ENCODE data around the gene NPHP3.

Gene NPHP3

DNA sequence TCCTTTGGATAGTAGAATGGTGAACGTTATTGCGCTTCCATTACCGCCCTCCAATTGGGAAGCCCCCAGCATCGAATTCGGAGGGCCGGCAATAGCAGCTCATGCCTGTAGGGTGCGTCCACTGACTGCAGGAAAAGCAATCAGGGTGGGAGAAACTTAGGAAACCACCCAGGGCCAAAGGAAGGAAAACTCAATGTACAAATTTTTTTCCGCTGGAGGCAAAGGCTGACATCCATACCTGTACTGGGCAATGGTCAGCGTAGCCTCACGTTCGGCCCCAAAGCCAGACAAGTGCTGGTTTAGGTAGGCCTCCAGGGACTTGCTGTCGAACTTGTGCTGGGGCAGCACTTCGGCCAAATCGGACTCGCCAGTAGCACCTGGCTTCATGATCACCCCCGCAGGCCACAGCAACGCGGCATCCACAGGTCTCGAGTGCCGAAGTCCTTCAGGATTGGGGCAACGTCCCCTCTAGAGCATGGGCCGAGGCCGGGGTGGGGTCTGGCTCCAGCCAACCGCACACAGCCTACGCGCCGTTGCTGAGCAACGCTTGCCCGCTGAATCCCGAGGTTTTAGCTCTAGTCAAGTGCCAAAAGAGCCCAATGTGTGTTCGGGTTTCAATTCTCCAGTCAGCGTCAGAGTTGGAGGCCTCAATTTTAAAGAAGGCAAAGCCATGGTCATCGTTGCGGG is 62.7 kb downstream of the NPHP3 start, which contains the start of gene ACAD11:
Gene ACAD11, minus strand, starts transcription at position 445 of the 687 bp plus-strand sequence. Its CDS starts 58 bp downstream, at position 387.
- H3K4me1 ChIP-seq (ENCODE audit: control insufficient read depth in 2 of 2, insufficient read depth in 1 of 2, low read depth in 1 of 2, low read length in 2 of 2), result peaks cover 0 to 8% of the 10 kb centered on the region in 2 donors
- peak within 1 kb of the TSS; percentile 92 for H3K9ac ChIP-seq (ENCODE audit: low read depth, low read length, poor library complexity)
- no peaks in the 10 kb centered on the region for H3K79me1 ChIP-seq (ENCODE audit: low read depth, low read length)
- H3K4me3 ChIP-seq (ENCODE audit: low read length in 2 of 2), result peak within 1 kb of the TSS; percentile 58 to 97
- no CpG with 5 or more reads among the region's 34 CpGs for WGBS, 2 donors (ENCODE audit: extremely low coverage in 2 of 2, insufficient read length in 2 of 2, insufficient replicate concordance in 1 of 2)
- H3K4me2 ChIP-seq (ENCODE audit: insufficient read depth, low read length, poor library complexity, severe bottlenecking), result peak within 1 kb of the TSS; percentile 90
- peaks cover 0 to 11% of the 10 kb centered on the region in 2 donors for H3K36me3 ChIP-seq (replicated peaks in 1 of 2; ENCODE audit: control insufficient read depth in 2 of 2, insufficient read depth in 2 of 2, low read length in 2 of 2)
- DNase-seq (ENCODE audit: low spot score), result peak; percentile 56
- no peaks in the 10 kb centered on the region for H3K9me3 ChIP-seq (replicated peaks in 1 of 2; ENCODE audit: control insufficient read depth in 2 of 2, insufficient read depth in 1 of 2, low read depth in 1 of 2, low read length in 2 of 2)
- peak within 1 kb of the TSS; percentile 62 for H2BK5ac ChIP-seq (ENCODE audit: low read length)
- no peak within 1 kb of the TSS for H2BK120ac ChIP-seq (ENCODE audit: low read depth, low read length)
- peak within 1 kb of the TSS; percentile 93 for H3K18ac ChIP-seq (ENCODE audit: low read length)
- peak within 1 kb of the TSS; percentile 75 for H3K27ac ChIP-seq (replicated peaks; ENCODE audit: low read length)
- peak within 1 kb of the TSS; percentile 49 for H2AK5ac ChIP-seq (ENCODE audit: low read depth, low read length)
- H2AFZ ChIP-seq (ENCODE audit: low read length), result peak within 1 kb of the TSS; percentile 97
- no peak within 1 kb of the TSS for H2BK12ac ChIP-seq (ENCODE audit: low read length)
- H3K14ac ChIP-seq (ENCODE audit: low read length), result peak within 1 kb of the TSS; percentile 65
- H4K8ac ChIP-seq (ENCODE audit: low read depth, low read length), result no peak within 1 kb of the TSS
- no peak within 1 kb of the TSS for H4K91ac ChIP-seq (ENCODE audit: low read depth, low read length, poor library complexity)
- H2BK15ac ChIP-seq (ENCODE audit: low read length), result peak within 1 kb of the TSS; percentile 5
- H3K27me3 ChIP-seq (ENCODE audit: control insufficient read depth in 3 of 3, insufficient read depth in 3 of 3, low read depth in 1 of 3, low read length in 3 of 3), result no peaks in the 10 kb centered on the region
- peak within 1 kb of the TSS; percentile 22 for H3K23ac ChIP-seq (ENCODE audit: low read depth, low read length, poor library complexity)
- H3K4ac ChIP-seq (ENCODE audit: low read length), result no peak within 1 kb of the TSS

- no peak overlapping the region for H2BK12ac ChIP-seq (ENCODE audit: low read length)
- WGBS, 2 donors (ENCODE audit: extremely low coverage in 2 of 2, insufficient read length in 2 of 2, insufficient replicate concordance in 1 of 2), result no CpG with 5 or more reads among the region's 7 CpGs
- no peaks in the 10 kb centered on the region for H3K9me3 ChIP-seq (replicated peaks in 1 of 2; ENCODE audit: control insufficient read depth in 2 of 2, insufficient read depth in 1 of 2, low read depth in 1 of 2, low read length in 2 of 2)
- H3K4me1 ChIP-seq (ENCODE audit: control insufficient read depth in 2 of 2, insufficient read depth in 1 of 2, low read depth in 1 of 2, low read length in 2 of 2), result peaks cover 0 to 8% of the 10 kb centered on the region in 2 donors
- no peak for DNase-seq (ENCODE audit: low spot score)
- peaks cover 0 to 9% of the 10 kb centered on the region in 2 donors for H3K36me3 ChIP-seq (replicated peaks in 1 of 2; ENCODE audit: control insufficient read depth in 2 of 2, insufficient read depth in 2 of 2, low read length in 2 of 2)
- H3K4ac ChIP-seq (ENCODE audit: low read length), result no peak overlapping the region
- H3K23ac ChIP-seq (ENCODE audit: low read depth, low read length, poor library complexity), result no peak overlapping the region
- H3K4me3 ChIP-seq (ENCODE audit: low read length in 2 of 2), result peak overlapping the region; percentile 58 to 97
- H3K27ac ChIP-seq (replicated peaks; ENCODE audit: low read length), result no peak overlapping the region
- no peaks in the 10 kb centered on the region for H3K27me3 ChIP-seq (ENCODE audit: control insufficient read depth in 3 of 3, insufficient read depth in 3 of 3, low read depth in 1 of 3, low read length in 3 of 3)
- H4K8ac ChIP-seq (ENCODE audit: low read depth, low read length), result no peak overlapping the region
- H2AFZ ChIP-seq (ENCODE audit: low read length), result peak overlapping the region; percentile 97
- no peak overlapping the region for H2BK5ac ChIP-seq (ENCODE audit: low read length)
- H3K14ac ChIP-seq (ENCODE audit: low read length), result no peak overlapping the region
- peak overlapping the region; percentile 90 for H3K4me2 ChIP-seq (ENCODE audit: insufficient read depth, low read length, poor library complexity, severe bottlenecking)
- H3K79me1 ChIP-seq (ENCODE audit: low read depth, low read length), result no peaks in the 10 kb centered on the region
- no peak overlapping the region for H3K18ac ChIP-seq (ENCODE audit: low read length)
- H2BK120ac ChIP-seq (ENCODE audit: low read depth, low read length), result no peak overlapping the region
- no peak overlapping the region for H4K91ac ChIP-seq (ENCODE audit: low read depth, low read length, poor library complexity)
- H3K9ac ChIP-seq (ENCODE audit: low read depth, low read length, poor library complexity), result no peak overlapping the region
- H2BK15ac ChIP-seq (ENCODE audit: low read length), result no peak overlapping the region
- H2AK5ac ChIP-seq (ENCODE audit: low read depth, low read length), result no peak overlapping the region
These were observed 63.2 kb downstream of the NPHP3 start for GRCh38 chr3:132659000-132659364.

DNA sequence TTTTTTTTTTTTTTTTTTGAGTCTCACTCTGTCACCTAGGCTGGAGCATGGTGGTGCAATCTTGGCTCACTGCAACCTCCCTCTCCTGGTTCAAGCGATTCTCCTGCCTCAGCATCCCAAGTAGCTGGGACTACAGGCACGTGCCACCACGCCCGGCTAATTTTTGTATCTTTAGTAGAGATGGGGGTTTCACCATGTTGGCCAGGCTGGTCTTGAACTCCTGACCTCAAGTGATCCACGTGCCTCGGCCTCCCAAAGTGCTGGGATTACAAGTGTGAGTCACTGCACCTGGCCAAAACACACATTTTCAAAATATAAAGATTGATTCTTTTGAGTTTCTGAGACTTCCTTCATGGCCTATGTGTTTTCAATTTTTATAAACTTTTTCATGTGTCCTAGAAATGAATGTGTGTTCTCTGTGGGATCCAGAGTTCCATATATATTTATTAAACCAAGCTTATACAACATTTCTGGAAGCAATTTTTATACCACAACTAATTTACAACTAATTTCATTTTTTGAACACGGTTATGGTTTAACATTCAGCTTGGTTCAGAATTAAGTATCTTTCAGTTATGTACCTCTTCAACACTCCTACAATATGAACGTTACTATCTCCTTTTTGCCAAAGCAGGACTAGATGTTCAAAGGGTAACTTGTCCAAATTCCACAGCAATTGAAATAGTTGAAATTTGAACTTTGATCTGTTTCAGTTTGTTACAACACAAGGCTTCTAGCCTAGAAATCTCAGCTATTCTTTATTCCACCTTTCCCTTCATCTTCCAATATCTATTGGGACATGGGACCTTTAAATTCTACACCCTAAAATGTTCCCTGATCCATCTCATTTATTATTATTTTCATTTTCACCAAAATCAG is 64.1 kb downstream of the NPHP3 start:
- Histone ChIP-seq H3K4me3 (ENCODE audit: low read length in 2 of 2) (no peak overlapping the region), H3K36me3 (replicated peaks in 1 of 2; ENCODE audit: control insufficient read depth in 2 of 2, insufficient read depth in 2 of 2, low read length in 2 of 2) (peaks cover 0 to 1% of the 10 kb centered on the region in 2 donors)
- no CpG with 5 or more reads among the region's 8 CpGs for WGBS, 2 donors (ENCODE audit: extremely low coverage in 2 of 2, insufficient read length in 2 of 2, insufficient replicate concordance in 1 of 2)

DNA sequence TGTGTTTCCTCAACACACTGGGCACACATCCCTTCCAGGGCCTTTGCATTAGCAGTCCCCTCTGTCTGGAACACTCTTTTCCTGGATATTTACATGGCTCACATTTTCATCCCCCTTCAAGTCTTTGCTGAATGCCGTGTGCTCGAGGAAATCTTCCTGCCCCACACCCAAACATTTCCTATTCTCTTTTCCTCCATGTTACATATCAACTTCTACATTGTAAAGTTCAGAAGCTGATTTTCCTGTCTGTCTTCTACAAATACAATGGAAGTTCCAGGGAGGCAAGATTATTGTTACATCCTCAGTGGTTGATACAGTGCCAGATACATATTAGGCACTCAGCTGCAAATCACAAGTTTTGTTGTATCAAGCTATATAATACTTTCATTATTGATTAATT is 66.7 kb downstream of the NPHP3 start:
- Histone ChIP-seq H3K27me3 (ENCODE audit: control insufficient read depth in 3 of 3, insufficient read depth in 3 of 3, low read depth in 1 of 3, low read length in 3 of 3) (no peaks in the 10 kb centered on the region), H3K79me1 (ENCODE audit: low read depth, low read length) (no peaks in the 10 kb centered on the region), H3K14ac (ENCODE audit: low read length) (no peak overlapping the region), H2AK5ac (ENCODE audit: low read depth, low read length) (no peak overlapping the region), H3K4me3 (ENCODE audit: low read length in 2 of 2) (no peak overlapping the region), H3K4ac (ENCODE audit: low read length) (no peak overlapping the region), H2BK120ac (ENCODE audit: low read depth, low read length) (no peak overlapping the region), H3K36me3 (replicated peaks in 1 of 2; ENCODE audit: control insufficient read depth in 2 of 2, insufficient read depth in 2 of 2, low read length in 2 of 2) (no peaks in the 10 kb centered on the region), H2BK15ac (ENCODE audit: low read length) (no peak overlapping the region), H2BK5ac (ENCODE audit: low read length) (no peak overlapping the region), H3K18ac (ENCODE audit: low read length) (no peak overlapping the region), H3K23ac (ENCODE audit: low read depth, low read length, poor library complexity) (no peak overlapping the region), H4K91ac (ENCODE audit: low read depth, low read length, poor library complexity) (no peak overlapping the region), H3K4me2 (ENCODE audit: insufficient read depth, low read length, poor library complexity, severe bottlenecking) (no peak overlapping the region), H2AFZ (ENCODE audit: low read length) (no peak overlapping the region), H3K27ac (replicated peaks; ENCODE audit: low read length) (no peak overlapping the region), H2BK12ac (ENCODE audit: low read length) (no peak overlapping the region), H3K4me1 (ENCODE audit: control insufficient read depth in 2 of 2, insufficient read depth in 1 of 2, low read depth in 1 of 2, low read length in 2 of 2) (peaks cover 0 to 2% of the 10 kb centered on the region in 2 donors), H3K9me3 (replicated peaks in 1 of 2; ENCODE audit: control insufficient read depth in 2 of 2, insufficient read depth in 1 of 2, low read depth in 1 of 2, low read length in 2 of 2) (no peaks in the 10 kb centered on the region), H3K9ac (ENCODE audit: low read depth, low read length, poor library complexity) (no peak overlapping the region), H4K8ac (ENCODE audit: low read depth, low read length) (no peak overlapping the region)
- DNase-seq (ENCODE audit: low spot score), result no peak
- WGBS, 2 donors (ENCODE audit: extremely low coverage in 2 of 2, insufficient read length in 2 of 2, insufficient replicate concordance in 1 of 2), result no CpG with 5 or more reads among the region's 2 CpGs

More for the DNA sequence above, 64.1 kb downstream of the NPHP3 start:
- Histone ChIP-seq H2AK5ac (ENCODE audit: low read depth, low read length) (no peak overlapping the region), H2AFZ (ENCODE audit: low read length) (no peak overlapping the region), H3K9ac (ENCODE audit: low read depth, low read length, poor library complexity) (no peak overlapping the region), H3K18ac (ENCODE audit: low read length) (no peak overlapping the region), H4K91ac (ENCODE audit: low read depth, low read length, poor library complexity) (no peak overlapping the region), H3K79me1 (ENCODE audit: low read depth, low read length) (no peaks in the 10 kb centered on the region), H3K23ac (ENCODE audit: low read depth, low read length, poor library complexity) (no peak overlapping the region), H2BK5ac (ENCODE audit: low read length) (no peak overlapping the region), H3K4me2 (ENCODE audit: insufficient read depth, low read length, poor library complexity, severe bottlenecking) (no peak overlapping the region), H3K4me1 (ENCODE audit: control insufficient read depth in 2 of 2, insufficient read depth in 1 of 2, low read depth in 1 of 2, low read length in 2 of 2) (peaks cover 0 to 8% of the 10 kb centered on the region in 2 donors), H3K27ac (replicated peaks; ENCODE audit: low read length) (no peak overlapping the region), H2BK120ac (ENCODE audit: low read depth, low read length) (no peak overlapping the region), H2BK12ac (ENCODE audit: low read length) (no peak overlapping the region), H2BK15ac (ENCODE audit: low read length) (no peak overlapping the region), H3K4ac (ENCODE audit: low read length) (no peak overlapping the region), H4K8ac (ENCODE audit: low read depth, low read length) (no peak overlapping the region), H3K9me3 (replicated peaks in 1 of 2; ENCODE audit: control insufficient read depth in 2 of 2, insufficient read depth in 1 of 2, low read depth in 1 of 2, low read length in 2 of 2) (no peaks in the 10 kb centered on the region), H3K14ac (ENCODE audit: low read length) (no peak overlapping the region), H3K27me3 (ENCODE audit: control insufficient read depth in 3 of 3, insufficient read depth in 3 of 3, low read depth in 1 of 3, low read length in 3 of 3) (no peaks in the 10 kb centered on the region)
- DNase-seq (ENCODE audit: low spot score), result no peak

Measured in neuronal stem cell (in vitro differentiated cells).